SK-N-SH treated with all-trans-retinoic acid at 6 μM for 48 hours (cell line): Measurements from ENCODE around the gene DOHH.
"Not testable (repeated sequence)": the region's sequence is repeated elsewhere in the genome, so short reads cannot be mapped to it uniquely, and the experiment has no call there.

Experiments used
- ATAC-seq: fragments of 200-7000 bp; cut with Tn5 transposase; 3 replicates; pipeline ENCODE4 v1.9.1; 2020; ENCODE audit warnings: mild to moderate bottlenecking, moderate library complexity
- ARNTL ChIP-seq: fragments of 450-650 bp; formaldehyde crosslinking; IDR thresholded peaks from 2 replicates; pipeline ENCODE4 v1.5.0; 2020; ENCODE audit warnings: low read depth, mild to moderate bottlenecking, moderate library complexity, borderline replicate concordance
- CREB5 ChIP-seq: fragments of 250-450 bp; sonication (Bioruptor Pico); IDR thresholded peaks from 2 replicates; pipeline ENCODE4 v1.5.1; 2020; ENCODE audit warnings: low read depth, mild to moderate bottlenecking, moderate library complexity
- CSDC2 ChIP-seq: fragments of 250-450 bp; sonication (Bioruptor Pico); IDR thresholded peaks from 2 replicates; pipeline ENCODE4 v1.5.0; 2020; ENCODE audit warnings: mild to moderate bottlenecking, moderate library complexity
- ESRRG ChIP-seq: fragments of 250-450 bp; sonication (Bioruptor Pico); IDR thresholded peaks from 2 replicates; pipeline ENCODE4 v1.6.1; 2021; ENCODE audit warnings: mild to moderate bottlenecking
- GLIS3 ChIP-seq: fragments of 250-450 bp; sonication (Bioruptor Pico); IDR thresholded peaks from 2 replicates; pipeline ENCODE4 v1.5.0; 2020; ENCODE audit warnings: mild to moderate bottlenecking, moderate library complexity
- ISL1 ChIP-seq: fragments of 250-450 bp; sonication (Bioruptor Pico); IDR thresholded peaks from 2 replicates; pipeline ENCODE4 v2.1.2; 2022; ENCODE audit warnings: mild to moderate bottlenecking, moderate library complexity
- POU6F1 ChIP-seq: fragments of 250-450 bp; sonication (Bioruptor Pico); IDR thresholded peaks from 2 replicates; pipeline ENCODE4 v1.8.0; 2021; ENCODE audit warnings: low read depth, mild to moderate bottlenecking, moderate library complexity, borderline replicate concordance
- PPARA ChIP-seq: fragments of 250-450 bp; sonication (Bioruptor Pico); IDR thresholded peaks from 2 replicates; pipeline ENCODE4 v1.5.0; 2020; ENCODE audit warnings: mild to moderate bottlenecking, borderline replicate concordance
- RARB ChIP-seq: fragments of 250-450 bp; sonication (Bioruptor Pico); IDR thresholded peaks from 2 replicates; pipeline ENCODE4 v1.8.0; 2021; ENCODE audit warnings: mild to moderate bottlenecking, moderate library complexity
- SNAI2 ChIP-seq: fragments of 250-450 bp; sonication (Bioruptor Pico); IDR thresholded peaks from 2 replicates; pipeline ENCODE4 v1.5.0; 2020; ENCODE audit warnings: mild to moderate bottlenecking, moderate library complexity
- TCF4 ChIP-seq: fragments of 250-450 bp; sonication (Bioruptor Pico); IDR thresholded peaks from 2 replicates; pipeline ENCODE4 v1.8.0; 2021; ENCODE audit warnings: mild to moderate bottlenecking, moderate library complexity, borderline replicate concordance
- TOX ChIP-seq: fragments of 250-450 bp; sonication (Bioruptor Pico); IDR thresholded peaks from 2 replicates; pipeline ENCODE4 v1.8.0; 2021; ENCODE audit warnings: mild to moderate bottlenecking, moderate library complexity, borderline replicate concordance
- TSHZ2 ChIP-seq: fragments of 250-450 bp; sonication (Bioruptor Pico); IDR thresholded peaks from 2 replicates; pipeline ENCODE4 v1.5.0; 2020; ENCODE audit warnings: mild to moderate bottlenecking, moderate library complexity
- ZC3H10 ChIP-seq: fragments of 250-450 bp; sonication (Bioruptor Pico); IDR thresholded peaks from 2 replicates; pipeline ENCODE4 v1.5.1; 2021; ENCODE audit warnings: mild to moderate bottlenecking, moderate library complexity
- ZFP3 ChIP-seq: fragments of 250-450 bp; sonication (Bioruptor Pico); IDR thresholded peaks from 2 replicates; pipeline ENCODE4 v1.5.0; 2020; ENCODE audit warnings: mild to moderate bottlenecking, moderate library complexity
- ZFP30 ChIP-seq: fragments of 450-650 bp; formaldehyde crosslinking; IDR thresholded peaks from 2 replicates; pipeline ENCODE4 v1.5.0; 2022; ENCODE audit warnings: mild to moderate bottlenecking, moderate library complexity

Gene DOHH

DNA sequence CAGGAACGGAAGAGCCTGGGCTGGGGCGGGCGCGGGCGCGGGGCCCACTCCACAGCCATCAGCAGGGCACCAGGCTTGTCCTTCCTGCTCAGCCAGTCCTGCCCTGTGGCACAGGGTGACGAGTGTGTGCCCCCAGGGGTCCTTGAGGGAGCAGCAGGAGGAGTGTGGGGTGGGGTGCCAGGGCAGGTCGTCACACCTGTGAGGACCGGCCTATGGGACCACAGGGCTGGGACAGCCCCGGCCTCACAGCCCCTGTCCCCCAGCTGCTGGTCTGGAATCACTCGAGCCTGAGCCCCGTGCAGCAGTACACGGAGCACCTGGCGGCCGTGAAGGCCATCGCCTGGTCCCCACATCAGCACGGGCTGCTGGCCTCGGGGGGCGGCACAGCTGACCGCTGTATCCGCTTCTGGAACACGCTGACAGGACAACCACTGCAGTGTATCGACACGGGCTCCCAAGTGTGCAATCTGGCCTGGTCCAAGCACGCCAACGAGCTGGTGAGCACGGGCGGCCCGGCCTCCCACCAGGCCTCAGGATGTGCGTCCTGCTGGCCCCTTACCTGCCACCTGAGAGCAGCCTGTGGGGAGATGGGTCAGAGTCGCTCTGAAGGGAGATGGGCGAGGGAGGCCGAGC, 31.8 kb upstream of the DOHH start:
- ATAC-seq: no peak
- TF ChIP-seq ZFP3 (CRISPR knock-in tag): no peak
- no peak for TF ChIP-seq ISL1 (CRISPR knock-in tag)
- TF ChIP-seq GLIS3 (CRISPR knock-in tag): no peak
- TF ChIP-seq RARB: no peak
- no peak for TF ChIP-seq ESRRG (CRISPR knock-in tag)
- no peak for TF ChIP-seq CSDC2 (CRISPR knock-in tag)
- no peak for TF ChIP-seq POU6F1 (CRISPR knock-in tag)
- no peak for TF ChIP-seq ARNTL (CRISPR knock-in tag)
- no peak for TF ChIP-seq TSHZ2 (CRISPR knock-in tag)

GRCh38 chr19:3531716-3532115, 31.2 kb upstream of the DOHH start:
- TF ChIP-seq TCF4 (CRISPR knock-in tag) (no peak), SNAI2 (no peak), ZFP30 (no peak), PPARA (no peak), TOX (CRISPR knock-in tag) (no peak), TSHZ2 (CRISPR knock-in tag) (no peak), ISL1 (CRISPR knock-in tag) (no peak), CREB5 (no peak)
- no peak for ATAC-seq

GRCh38 chr19:3530389-3530788, 29.9 kb upstream of the DOHH start:
- ATAC-seq: no peak
- TF ChIP-seq ZC3H10 (CRISPR knock-in tag): no peak
- TF ChIP-seq ARNTL (CRISPR knock-in tag): no peak
- TF ChIP-seq GLIS3 (CRISPR knock-in tag): no peak
- TF ChIP-seq TSHZ2 (CRISPR knock-in tag): no peak
- no peak for TF ChIP-seq ZFP3 (CRISPR knock-in tag)
- TF ChIP-seq RARB: no peak
- no peak for TF ChIP-seq TOX (CRISPR knock-in tag)

DNA sequence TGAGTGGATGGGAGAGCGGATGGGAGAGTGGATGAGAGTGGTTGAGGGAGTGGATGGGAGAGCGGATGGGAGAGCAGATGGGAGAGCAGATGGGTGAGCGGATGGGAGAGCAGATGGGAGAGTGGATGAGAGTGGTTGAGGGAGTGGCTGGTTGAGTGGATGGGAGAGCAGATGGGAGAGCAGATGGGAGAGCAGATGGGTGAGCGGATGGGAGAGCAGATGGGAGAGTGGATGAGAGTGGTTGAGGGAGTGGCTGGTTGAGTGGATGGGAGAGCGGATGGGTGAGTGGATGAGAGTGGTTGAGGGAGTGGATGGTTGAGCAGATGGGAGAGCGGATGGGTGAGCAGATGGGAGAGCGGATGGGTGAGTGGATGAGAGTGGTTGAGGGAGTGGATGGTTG, 28.8 kb upstream of the DOHH start:
- not testable (repeated sequence) for ATAC-seq
